ENCODE data around the gene KRTAP21-3.

Gene KRTAP21-3

GRCh38 chr21:30689822-30690221 lies 28.8 kb downstream of the KRTAP21-3 start:
- no peak overlapping the region for H3K4me3 ChIP-seq (ENCODE audit: low read length)
- no peak for TF ChIP-seq ZNF274 (IDR thresholded peaks at IDR 0.05; ENCODE audit: low read depth, low read length)

GRCh38 chr21:30684506-30684905 lies 34.1 kb downstream of the KRTAP21-3 start:
- no peak for TF ChIP-seq ZNF274 (IDR thresholded peaks at IDR 0.05; ENCODE audit: low read depth, low read length)
- no peak overlapping the region for H3K4me3 ChIP-seq (ENCODE audit: low read length)

GRCh38 chr21:30680586-30680985 lies 38.0 kb downstream of the KRTAP21-3 start:
- TF ChIP-seq ZNF274 (IDR thresholded peaks at IDR 0.05; ENCODE audit: low read depth, low read length), result no peak
- no peak overlapping the region for H3K4me3 ChIP-seq (ENCODE audit: low read length)

- TF ChIP-seq ZNF274 (IDR thresholded peaks at IDR 0.05; ENCODE audit: low read depth, low read length), result no peak
- H3K4me3 ChIP-seq (ENCODE audit: low read length), result no peak overlapping the region
These were observed 41.8 kb downstream of the KRTAP21-3 start for GRCh38 chr21:30676737-30677136.

- TF ChIP-seq ZNF274 (IDR thresholded peaks at IDR 0.05; ENCODE audit: low read depth, low read length), result no peak
- no peak overlapping the region for H3K4me3 ChIP-seq (ENCODE audit: low read length)
These were observed 44.3 kb downstream of the KRTAP21-3 start for GRCh38 chr21:30674312-30674711.

- no peak overlapping the region for H3K4me3 ChIP-seq (ENCODE audit: low read length)
- no peak for TF ChIP-seq ZNF274 (IDR thresholded peaks at IDR 0.05; ENCODE audit: low read depth, low read length)
These were observed 45.5 kb downstream of the KRTAP21-3 start for GRCh38 chr21:30672985-30673650.

GRCh38 chr21:30668776-30669175 lies 49.8 kb downstream of the KRTAP21-3 start:
- no peak for TF ChIP-seq ZNF274 (IDR thresholded peaks at IDR 0.05; ENCODE audit: low read depth, low read length)
- no peak overlapping the region for H3K4me3 ChIP-seq (ENCODE audit: low read length)

Measured in GM08714 (cell line).